ENCODE measurements around the gene MIDN. TPM values are rescaled to one million over a fixed set of nuclear protein-coding genes. Genes with fewer than 3 reads are reported as not detected.

Gene MIDN
- total and polyA plus RNA-seq, 10 of the 15 experiments (the other 5 are each of a cell fraction or from before 2014, with no cell fraction given): 0.38 to 51.5 (median 7.2) TPM

DNA sequence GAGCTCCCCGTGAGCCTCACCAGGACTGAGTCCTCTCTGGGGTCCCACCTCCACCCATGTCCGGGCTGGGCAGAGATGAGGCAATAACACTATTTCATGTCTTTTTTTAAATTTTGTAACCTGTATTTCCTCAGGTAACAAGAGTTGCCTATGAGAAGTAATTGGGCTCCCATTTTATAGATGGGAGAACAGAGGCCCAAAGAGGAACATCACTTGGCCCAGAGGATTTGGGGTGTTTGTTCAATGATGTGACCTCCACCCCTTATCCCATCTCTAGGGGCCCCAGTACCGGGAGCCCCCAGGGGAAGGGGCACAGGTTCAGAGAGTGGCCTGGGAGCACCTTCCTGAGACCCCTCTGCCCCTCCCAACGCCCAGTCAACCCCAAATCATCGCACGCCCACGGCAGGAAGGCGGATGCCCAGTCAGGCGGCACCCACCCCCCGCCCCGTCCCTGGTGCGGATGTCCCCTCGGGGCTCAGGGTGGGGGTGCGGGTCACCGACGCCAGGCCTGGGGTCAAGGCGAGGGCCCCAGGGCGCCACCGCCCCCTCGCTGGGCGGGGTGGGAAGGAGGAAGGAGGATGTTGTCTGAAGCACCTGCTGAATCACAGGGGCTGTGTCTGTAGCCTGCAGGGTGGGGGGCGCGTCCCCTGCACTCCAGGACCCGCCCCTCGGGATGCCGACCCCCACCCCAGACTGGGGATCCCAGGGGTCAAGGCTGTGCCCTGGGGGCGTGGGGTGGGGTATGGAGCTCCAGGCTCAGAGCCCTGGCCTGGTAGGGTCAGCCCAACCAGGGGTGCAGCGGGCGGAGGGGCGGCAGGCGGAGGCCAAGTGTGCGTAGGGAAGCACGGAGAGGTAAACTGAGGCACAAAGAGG is 11.7 kb downstream of the MIDN start (continued):
- TF ChIP-seq, protein P1, sequence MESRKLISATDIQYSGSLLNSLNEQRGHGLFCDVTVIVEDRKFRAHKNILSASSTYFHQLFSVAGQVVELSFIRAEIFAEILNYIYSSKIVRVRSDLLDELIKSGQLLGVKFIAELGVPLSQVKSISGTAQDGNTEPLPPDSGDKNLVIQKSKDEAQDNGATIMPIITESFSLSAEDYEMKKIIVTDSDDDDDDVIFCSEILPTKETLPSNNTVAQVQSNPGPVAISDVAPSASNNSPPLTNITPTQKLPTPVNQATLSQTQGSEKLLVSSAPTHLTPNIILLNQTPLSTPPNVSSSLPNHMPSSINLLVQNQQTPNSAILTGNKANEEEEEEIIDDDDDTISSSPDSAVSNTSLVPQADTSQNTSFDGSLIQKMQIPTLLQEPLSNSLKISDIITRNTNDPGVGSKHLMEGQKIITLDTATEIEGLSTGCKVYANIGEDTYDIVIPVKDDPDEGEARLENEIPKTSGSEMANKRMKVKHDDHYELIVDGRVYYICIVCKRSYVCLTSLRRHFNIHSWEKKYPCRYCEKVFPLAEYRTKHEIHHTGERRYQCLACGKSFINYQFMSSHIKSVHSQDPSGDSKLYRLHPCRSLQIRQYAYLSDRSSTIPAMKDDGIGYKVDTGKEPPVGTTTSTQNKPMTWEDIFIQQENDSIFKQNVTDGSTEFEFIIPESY (IDR thresholded peaks at IDR 0.05): no peak
- TF ChIP-seq BACH1 (IDR thresholded peaks at IDR 0.05; ENCODE audit: borderline replicate concordance) (peak; percentile 50; the same call in 1 of the 2 replicates), SPI1 (IDR thresholded peaks at IDR 0.05; ENCODE audit: borderline replicate concordance, insufficient read depth, low read depth, low read length) (no peak), GABPA (IDR thresholded peaks at IDR 0.05; ENCODE audit: low read depth) (no peak), MYC (IDR thresholded peaks at IDR 0.05; ENCODE audit: insufficient read depth, insufficient read length, insufficient replicate concordance, low read length, severe bottlenecking) (no peak), NR2C2 (IDR thresholded peaks at IDR 0.05; ENCODE audit: borderline replicate concordance, control insufficient read depth, insufficient read length, low read depth) (no peak), NBN (IDR thresholded peaks at IDR 0.05) (peak; percentile 36; the same call in 1 of the 2 replicates), HCFC1 (IDR thresholded peaks at IDR 0.05; ENCODE audit: low read length) (no peak)
- TF ChIP-seq, protein P2, sequence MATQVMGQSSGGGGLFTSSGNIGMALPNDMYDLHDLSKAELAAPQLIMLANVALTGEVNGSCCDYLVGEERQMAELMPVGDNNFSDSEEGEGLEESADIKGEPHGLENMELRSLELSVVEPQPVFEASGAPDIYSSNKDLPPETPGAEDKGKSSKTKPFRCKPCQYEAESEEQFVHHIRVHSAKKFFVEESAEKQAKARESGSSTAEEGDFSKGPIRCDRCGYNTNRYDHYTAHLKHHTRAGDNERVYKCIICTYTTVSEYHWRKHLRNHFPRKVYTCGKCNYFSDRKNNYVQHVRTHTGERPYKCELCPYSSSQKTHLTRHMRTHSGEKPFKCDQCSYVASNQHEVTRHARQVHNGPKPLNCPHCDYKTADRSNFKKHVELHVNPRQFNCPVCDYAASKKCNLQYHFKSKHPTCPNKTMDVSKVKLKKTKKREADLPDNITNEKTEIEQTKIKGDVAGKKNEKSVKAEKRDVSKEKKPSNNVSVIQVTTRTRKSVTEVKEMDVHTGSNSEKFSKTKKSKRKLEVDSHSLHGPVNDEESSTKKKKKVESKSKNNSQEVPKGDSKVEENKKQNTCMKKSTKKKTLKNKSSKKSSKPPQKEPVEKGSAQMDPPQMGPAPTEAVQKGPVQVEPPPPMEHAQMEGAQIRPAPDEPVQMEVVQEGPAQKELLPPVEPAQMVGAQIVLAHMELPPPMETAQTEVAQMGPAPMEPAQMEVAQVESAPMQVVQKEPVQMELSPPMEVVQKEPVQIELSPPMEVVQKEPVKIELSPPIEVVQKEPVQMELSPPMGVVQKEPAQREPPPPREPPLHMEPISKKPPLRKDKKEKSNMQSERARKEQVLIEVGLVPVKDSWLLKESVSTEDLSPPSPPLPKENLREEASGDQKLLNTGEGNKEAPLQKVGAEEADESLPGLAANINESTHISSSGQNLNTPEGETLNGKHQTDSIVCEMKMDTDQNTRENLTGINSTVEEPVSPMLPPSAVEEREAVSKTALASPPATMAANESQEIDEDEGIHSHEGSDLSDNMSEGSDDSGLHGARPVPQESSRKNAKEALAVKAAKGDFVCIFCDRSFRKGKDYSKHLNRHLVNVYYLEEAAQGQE (IDR thresholded peaks at IDR 0.05; ENCODE audit: low read depth, low read length): no peak
- TF ChIP-seq, protein P3, sequence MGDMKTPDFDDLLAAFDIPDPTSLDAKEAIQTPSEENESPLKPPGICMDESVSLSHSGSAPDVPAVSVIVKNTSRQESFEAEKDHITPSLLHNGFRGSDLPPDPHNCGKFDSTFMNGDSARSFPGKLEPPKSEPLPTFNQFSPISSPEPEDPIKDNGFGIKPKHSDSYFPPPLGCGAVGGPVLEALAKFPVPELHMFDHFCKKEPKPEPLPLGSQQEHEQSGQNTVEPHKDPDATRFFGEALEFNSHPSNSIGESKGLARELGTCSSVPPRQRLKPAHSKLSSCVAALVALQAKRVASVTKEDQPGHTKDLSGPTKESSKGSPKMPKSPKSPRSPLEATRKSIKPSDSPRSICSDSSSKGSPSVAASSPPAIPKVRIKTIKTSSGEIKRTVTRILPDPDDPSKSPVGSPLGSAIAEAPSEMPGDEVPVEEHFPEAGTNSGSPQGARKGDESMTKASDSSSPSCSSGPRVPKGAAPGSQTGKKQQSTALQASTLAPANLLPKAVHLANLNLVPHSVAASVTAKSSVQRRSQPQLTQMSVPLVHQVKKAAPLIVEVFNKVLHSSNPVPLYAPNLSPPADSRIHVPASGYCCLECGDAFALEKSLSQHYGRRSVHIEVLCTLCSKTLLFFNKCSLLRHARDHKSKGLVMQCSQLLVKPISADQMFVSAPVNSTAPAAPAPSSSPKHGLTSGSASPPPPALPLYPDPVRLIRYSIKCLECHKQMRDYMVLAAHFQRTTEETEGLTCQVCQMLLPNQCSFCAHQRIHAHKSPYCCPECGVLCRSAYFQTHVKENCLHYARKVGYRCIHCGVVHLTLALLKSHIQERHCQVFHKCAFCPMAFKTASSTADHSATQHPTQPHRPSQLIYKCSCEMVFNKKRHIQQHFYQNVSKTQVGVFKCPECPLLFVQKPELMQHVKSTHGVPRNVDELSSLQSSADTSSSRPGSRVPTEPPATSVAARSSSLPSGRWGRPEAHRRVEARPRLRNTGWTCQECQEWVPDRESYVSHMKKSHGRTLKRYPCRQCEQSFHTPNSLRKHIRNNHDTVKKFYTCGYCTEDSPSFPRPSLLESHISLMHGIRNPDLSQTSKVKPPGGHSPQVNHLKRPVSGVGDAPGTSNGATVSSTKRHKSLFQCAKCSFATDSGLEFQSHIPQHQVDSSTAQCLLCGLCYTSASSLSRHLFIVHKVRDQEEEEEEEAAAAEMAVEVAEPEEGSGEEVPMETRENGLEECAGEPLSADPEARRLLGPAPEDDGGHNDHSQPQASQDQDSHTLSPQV (IDR thresholded peaks at IDR 0.05): no peak
- TF ChIP-seq, protein P4, sequence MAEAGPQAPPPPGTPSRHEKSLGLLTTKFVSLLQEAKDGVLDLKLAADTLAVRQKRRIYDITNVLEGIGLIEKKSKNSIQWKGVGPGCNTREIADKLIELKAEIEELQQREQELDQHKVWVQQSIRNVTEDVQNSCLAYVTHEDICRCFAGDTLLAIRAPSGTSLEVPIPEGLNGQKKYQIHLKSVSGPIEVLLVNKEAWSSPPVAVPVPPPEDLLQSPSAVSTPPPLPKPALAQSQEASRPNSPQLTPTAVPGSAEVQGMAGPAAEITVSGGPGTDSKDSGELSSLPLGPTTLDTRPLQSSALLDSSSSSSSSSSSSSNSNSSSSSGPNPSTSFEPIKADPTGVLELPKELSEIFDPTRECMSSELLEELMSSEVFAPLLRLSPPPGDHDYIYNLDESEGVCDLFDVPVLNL (IDR thresholded peaks at IDR 0.05; ENCODE audit: low read depth, low read length): no peak
- TF ChIP-seq, protein P5, sequence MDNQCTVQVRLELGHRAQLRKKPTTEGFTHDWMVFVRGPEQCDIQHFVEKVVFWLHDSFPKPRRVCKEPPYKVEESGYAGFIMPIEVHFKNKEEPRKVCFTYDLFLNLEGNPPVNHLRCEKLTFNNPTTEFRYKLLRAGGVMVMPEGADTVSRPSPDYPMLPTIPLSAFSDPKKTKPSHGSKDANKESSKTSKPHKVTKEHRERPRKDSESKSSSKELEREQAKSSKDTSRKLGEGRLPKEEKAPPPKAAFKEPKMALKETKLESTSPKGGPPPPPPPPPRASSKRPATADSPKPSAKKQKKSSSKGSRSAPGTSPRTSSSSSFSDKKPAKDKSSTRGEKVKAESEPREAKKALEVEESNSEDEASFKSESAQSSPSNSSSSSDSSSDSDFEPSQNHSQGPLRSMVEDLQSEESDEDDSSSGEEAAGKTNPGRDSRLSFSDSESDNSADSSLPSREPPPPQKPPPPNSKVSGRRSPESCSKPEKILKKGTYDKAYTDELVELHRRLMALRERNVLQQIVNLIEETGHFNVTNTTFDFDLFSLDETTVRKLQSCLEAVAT (IDR thresholded peaks at IDR 0.05): no peak
- TF ChIP-seq, protein P6, sequence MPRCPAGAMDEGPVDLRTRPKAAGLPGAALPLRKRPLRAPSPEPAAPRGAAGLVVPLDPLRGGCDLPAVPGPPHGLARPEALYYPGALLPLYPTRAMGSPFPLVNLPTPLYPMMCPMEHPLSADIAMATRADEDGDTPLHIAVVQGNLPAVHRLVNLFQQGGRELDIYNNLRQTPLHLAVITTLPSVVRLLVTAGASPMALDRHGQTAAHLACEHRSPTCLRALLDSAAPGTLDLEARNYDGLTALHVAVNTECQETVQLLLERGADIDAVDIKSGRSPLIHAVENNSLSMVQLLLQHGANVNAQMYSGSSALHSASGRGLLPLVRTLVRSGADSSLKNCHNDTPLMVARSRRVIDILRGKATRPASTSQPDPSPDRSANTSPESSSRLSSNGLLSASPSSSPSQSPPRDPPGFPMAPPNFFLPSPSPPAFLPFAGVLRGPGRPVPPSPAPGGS (IDR thresholded peaks at IDR 0.05; ENCODE audit: borderline replicate concordance, insufficient read depth, low read depth, low read length, poor library complexity, severe bottlenecking): peak; percentile 44

All from GM12878 (cell line).